Measurements from ENCODE around the gene FNDC3B.

DNA sequence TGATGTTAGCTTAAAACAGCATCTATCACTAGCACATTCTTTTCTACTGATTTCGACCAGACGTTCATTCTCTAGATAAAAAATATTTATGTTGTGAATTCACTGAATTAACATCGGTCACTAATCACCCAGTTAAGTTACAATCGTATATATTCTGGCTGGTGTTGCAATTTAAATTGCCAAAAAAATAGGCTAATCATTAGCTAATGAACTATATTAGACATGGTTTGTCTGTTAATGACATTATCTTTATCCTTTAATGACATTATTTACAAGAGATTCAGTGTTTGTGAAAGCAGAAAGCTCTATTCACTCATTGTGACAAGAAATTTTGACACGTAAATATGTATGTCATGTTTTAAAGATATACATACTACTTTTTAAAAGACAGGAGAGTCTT lies 402.2 kb downstream of the FNDC3B start:
- TF ChIP-seq CTCF (IDR thresholded peaks at IDR 0.05) (no peak), POLR2A (IDR thresholded peaks at IDR 0.05; ENCODE audit: low read length) (no peak), MYC (IDR thresholded peaks at IDR 0.05; ENCODE audit: borderline replicate concordance, low read length) (no peak), HDAC2 (IDR thresholded peaks at IDR 0.05) (no peak), MAZ (IDR thresholded peaks at IDR 0.05; ENCODE audit: borderline replicate concordance, low read depth, low read length) (no peak), CBX8 (IDR thresholded peaks at IDR 0.05) (no peak), MAFK (IDR thresholded peaks at IDR 0.05; ENCODE audit: partially characterized antibody) (no peak), BHLHE40 (IDR thresholded peaks at IDR 0.05; ENCODE audit: low read depth, low read length) (no peak), HEYL (CRISPR knock-in tag; IDR thresholded peaks at IDR 0.05) (no peak), EP300 (IDR thresholded peaks at IDR 0.05) (no peak), MAX (IDR thresholded peaks at IDR 0.05) (no peak), HOXB5 (CRISPR knock-in tag; IDR thresholded peaks at IDR 0.05) (no peak), ESRRA (IDR thresholded peaks at IDR 0.05; ENCODE audit: borderline replicate concordance, low read length) (no peak)
- TF ChIP-seq, protein P1, sequence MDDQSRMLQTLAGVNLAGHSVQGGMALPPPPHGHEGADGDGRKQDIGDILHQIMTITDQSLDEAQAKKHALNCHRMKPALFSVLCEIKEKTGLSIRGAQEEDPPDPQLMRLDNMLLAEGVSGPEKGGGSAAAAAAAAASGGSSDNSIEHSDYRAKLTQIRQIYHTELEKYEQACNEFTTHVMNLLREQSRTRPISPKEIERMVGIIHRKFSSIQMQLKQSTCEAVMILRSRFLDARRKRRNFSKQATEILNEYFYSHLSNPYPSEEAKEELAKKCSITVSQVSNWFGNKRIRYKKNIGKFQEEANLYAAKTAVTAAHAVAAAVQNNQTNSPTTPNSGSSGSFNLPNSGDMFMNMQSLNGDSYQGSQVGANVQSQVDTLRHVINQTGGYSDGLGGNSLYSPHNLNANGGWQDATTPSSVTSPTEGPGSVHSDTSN (IDR thresholded peaks at IDR 0.05) = no peak

All from A549 (cell line).